Fibroblast of lung (primary cell): ENCODE measurements around the gene BTBD9.

ENCODE experiments used
- EZH2 ChIP-seq: IDR thresholded peaks from 2 replicates; pipeline ENCODE4 v1.5.1; 2012; ENCODE audit warnings: low read length, control low read depth, mild to moderate bottlenecking; ENCODE audit errors: missing control alignments
- TF ChIP-seq, protein P1 (sequence below), 2 donors: IDR thresholded peaks in 1 of 2; conservative IDR thresholded peaks in 1 of 2; 1 replicate in 1 of 2; 2 replicates in 1 of 2; pipeline ENCODE4 v1.5.1; 2011 to 2012; ENCODE audit warnings: low read length in 2 of 2, control low read depth in 1 of 2, inconsistent platforms in 1 of 2, low read depth in 1 of 2, mild to moderate bottlenecking in 1 of 2

DNA sequence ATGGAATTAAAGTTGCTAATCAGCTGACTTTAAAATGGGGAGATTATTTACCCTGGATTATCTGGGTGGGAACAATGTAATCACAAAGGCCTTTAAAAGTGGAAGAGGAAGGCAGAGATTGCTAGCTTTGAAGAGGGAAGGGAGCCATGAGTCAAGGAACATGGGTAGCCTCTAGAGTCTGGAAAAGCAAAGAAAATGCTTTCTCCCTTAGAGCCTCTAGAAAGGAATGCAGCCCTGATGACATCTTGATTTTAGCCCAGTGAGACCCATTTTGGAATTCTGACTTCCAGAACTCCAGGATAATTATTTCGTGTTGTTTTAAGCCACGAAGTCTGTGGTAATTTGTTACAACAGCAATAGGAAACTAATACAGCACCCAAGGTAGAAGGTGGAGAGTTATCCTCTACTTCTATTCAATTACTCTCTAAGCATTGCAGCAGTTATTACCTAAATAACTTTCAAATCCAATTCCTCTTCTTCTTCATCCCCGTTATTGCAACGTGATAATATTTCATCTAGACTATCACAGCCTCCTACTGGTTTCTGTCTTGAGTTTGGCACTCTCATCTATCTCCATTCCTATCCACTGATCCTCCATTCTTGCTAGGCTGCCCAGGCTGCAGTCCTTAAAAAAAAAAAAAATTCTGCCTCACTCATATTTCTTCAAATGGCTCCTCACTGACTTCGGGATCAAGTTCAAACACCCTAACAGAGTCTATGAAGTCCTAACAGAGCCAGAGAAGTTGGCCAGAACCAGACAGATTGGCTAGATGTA, 224.3 kb downstream of the BTBD9 start:
- TF ChIP-seq, protein P1, sequence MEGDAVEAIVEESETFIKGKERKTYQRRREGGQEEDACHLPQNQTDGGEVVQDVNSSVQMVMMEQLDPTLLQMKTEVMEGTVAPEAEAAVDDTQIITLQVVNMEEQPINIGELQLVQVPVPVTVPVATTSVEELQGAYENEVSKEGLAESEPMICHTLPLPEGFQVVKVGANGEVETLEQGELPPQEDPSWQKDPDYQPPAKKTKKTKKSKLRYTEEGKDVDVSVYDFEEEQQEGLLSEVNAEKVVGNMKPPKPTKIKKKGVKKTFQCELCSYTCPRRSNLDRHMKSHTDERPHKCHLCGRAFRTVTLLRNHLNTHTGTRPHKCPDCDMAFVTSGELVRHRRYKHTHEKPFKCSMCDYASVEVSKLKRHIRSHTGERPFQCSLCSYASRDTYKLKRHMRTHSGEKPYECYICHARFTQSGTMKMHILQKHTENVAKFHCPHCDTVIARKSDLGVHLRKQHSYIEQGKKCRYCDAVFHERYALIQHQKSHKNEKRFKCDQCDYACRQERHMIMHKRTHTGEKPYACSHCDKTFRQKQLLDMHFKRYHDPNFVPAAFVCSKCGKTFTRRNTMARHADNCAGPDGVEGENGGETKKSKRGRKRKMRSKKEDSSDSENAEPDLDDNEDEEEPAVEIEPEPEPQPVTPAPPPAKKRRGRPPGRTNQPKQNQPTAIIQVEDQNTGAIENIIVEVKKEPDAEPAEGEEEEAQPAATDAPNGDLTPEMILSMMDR (conservative IDR thresholded peaks at IDR 0.05 in 1 of 2, IDR thresholded peaks at IDR 0.05 in 1 of 2; ENCODE audit: low read depth in 1 of 2, low read length in 2 of 2): no peak
- no peak for TF ChIP-seq EZH2
